CD4-positive, CD25-positive, alpha-beta regulatory T cell (primary cell): Measurements from ENCODE around the gene KRT86. TPM values are rescaled to one million over a fixed set of nuclear protein-coding genes. Genes with fewer than 3 reads are reported as not detected.

Experiments
- ATAC-seq, 2 donors: fragments of 150-1000 bp; cut with Tn5 transposase; one replicate each; pipeline ENCODE4 v1.10.0; 2021; ENCODE audit warnings: low read depth in 2 of 2, moderate number of reproducible peaks in 2 of 2, moderate library complexity in 1 of 2
- DNase-seq, 3 donors: peaks; one replicate each; pipeline versions ENCODE4 v3.0.0 to v3.0.0-alpha.2; 2012 to 2022; ENCODE audit warnings: mixed read lengths in 1 of 3
- H3K27ac ChIP-seq: one replicate; pipeline ENCODE4 v1.7.0; 2013; ENCODE audit warnings: mild to moderate bottlenecking, low read length; ENCODE audit not compliant: insufficient read depth, poor library complexity, severe bottlenecking
- H3K27me3 ChIP-seq: one replicate; pipeline ENCODE4 v1.7.0; 2013; ENCODE audit warnings: low read length; ENCODE audit not compliant: control insufficient read depth, insufficient read depth
- H3K36me3 ChIP-seq: one replicate; pipeline ENCODE4 v1.7.0; 2013; ENCODE audit warnings: mild to moderate bottlenecking, low read length, moderate library complexity; ENCODE audit not compliant: control insufficient read depth, insufficient read depth
- H3K4me1 ChIP-seq: 2 replicates; pipeline ENCODE4 v1.7.0; 2013; ENCODE audit warnings: mild to moderate bottlenecking, low read length; ENCODE audit not compliant: insufficient read depth, control insufficient read depth, poor library complexity, severe bottlenecking
- H3K4me3 ChIP-seq: one replicate; pipeline ENCODE4 v1.7.0; 2013; ENCODE audit warnings: low read depth, mild to moderate bottlenecking, low read length, moderate library complexity
- H3K9me3 ChIP-seq, 2 experiments: 1 replicate in 1 of 2; 2 replicates in 1 of 2; pipeline ENCODE4 v1.7.0; 2013; ENCODE audit warnings: low read length in 2 of 2, mild to moderate bottlenecking in 1 of 2, moderate library complexity in 1 of 2; ENCODE audit not compliant: control insufficient read depth in 2 of 2
- H3K27ac Mint-ChIP-seq, 3 donors: one replicate each; pipeline ENCODE4 v1.8.0; 2020 to 2022; ENCODE audit warnings: mild to moderate bottlenecking in 3 of 3, mixed read lengths in 3 of 3, moderate library complexity in 2 of 3
- H3K27me3 Mint-ChIP-seq: one replicate; pipeline ENCODE4 v1.8.0; 2022; ENCODE audit warnings: mild to moderate bottlenecking, mixed read lengths
- H3K36me3 Mint-ChIP-seq: one replicate; pipeline ENCODE4 v1.8.0; 2020; ENCODE audit warnings: mixed read lengths
- H3K4me1 Mint-ChIP-seq, 4 donors: one replicate each; pipeline ENCODE4 v1.8.0; 2020 to 2022; ENCODE audit warnings: mixed read lengths in 4 of 4, mild to moderate bottlenecking in 1 of 4
- H3K4me3 Mint-ChIP-seq, 4 donors: one replicate each; pipeline ENCODE4 v1.8.0; 2020 to 2022; ENCODE audit warnings: mild to moderate bottlenecking in 4 of 4, mixed read lengths in 4 of 4, moderate library complexity in 3 of 4
- H3K9me3 Mint-ChIP-seq, 7 donors: one replicate each; pipeline ENCODE4 v1.8.0; 2020 to 2022; ENCODE audit warnings: mixed read lengths in 7 of 7, mild to moderate bottlenecking in 3 of 7, moderate library complexity in 2 of 7
- polyA plus RNA-seq, 4 donors: library from polyadenylated mRNA; unstranded; fragments of 300-500 nt; fragmentation: Illumina TruSeq; gene quantifications; one replicate each; pipeline ENCODE4 v1.2.3, GENCODE V29; 2021
- total RNA-seq: library from RNA; stranded (reverse); gene quantifications from one replicate; pipeline ENCODE4 v1.2.3, GENCODE V29; 2022

The KRT86 gene
- total and polyA plus RNA-seq, 5 donors from 2014 or later, result 0.10 TPM; not detected in 4

DNA sequence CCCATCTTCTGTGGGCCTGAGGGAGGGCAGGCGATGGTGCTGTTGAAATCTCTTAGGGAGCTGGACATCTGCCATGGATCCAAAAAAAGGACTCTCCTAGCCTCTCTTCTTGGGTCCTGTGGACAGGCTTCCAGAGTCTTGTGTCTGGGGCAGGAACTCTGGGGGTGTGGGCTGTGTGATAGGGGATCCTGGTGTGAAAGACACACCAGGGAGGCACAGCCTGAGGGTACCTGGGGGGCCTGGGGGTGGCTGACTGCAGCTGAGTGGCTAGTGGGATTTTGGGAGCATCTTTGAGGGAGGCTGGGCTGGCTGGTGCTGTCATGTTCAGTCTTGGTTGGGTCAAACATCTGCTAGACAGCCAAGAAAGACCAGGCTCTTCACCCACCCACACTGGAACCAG is 48.6 kb downstream of the KRT86 start:
- Mint-ChIP-seq H3K36me3 (no peaks in the 10 kb centered on the region), H3K27me3 (peaks cover 30% of the 10 kb centered on the region), H3K4me1 (peaks cover 4 to 9% (median 7%) of the 10 kb centered on the region in 4 donors), H3K4me3 (no peak overlapping the region), H3K27ac (no peak overlapping the region), H3K9me3 (peaks cover 0 to 3% (median 0%) of the 10 kb centered on the region in 7 donors)
- no peak overlapping the region for H3K27ac ChIP-seq
- H3K27me3 ChIP-seq, result no peaks in the 10 kb centered on the region
- ATAC-seq (no peak), DNase-seq (no peak)
- H3K4me3 ChIP-seq, result no peak overlapping the region
- peaks cover 6% of the 10 kb centered on the region for H3K4me1 ChIP-seq
- no peaks in the 10 kb centered on the region for H3K36me3 ChIP-seq
- no peaks in the 10 kb centered on the region for H3K9me3 ChIP-seq

- H3K27me3 Mint-ChIP-seq, result peaks cover 30% of the 10 kb centered on the region
These were observed 49.1 kb downstream of the KRT86 start for GRCh38 chr12:52323416-52324152.

GRCh38 chr12:52324153-52324444 is 49.7 kb downstream of the KRT86 start:
- no peak overlapping the region for H3K4me3 Mint-ChIP-seq
- DNase-seq, result no peak
- H3K9me3 Mint-ChIP-seq, result peaks cover 0 to 3% (median 0%) of the 10 kb centered on the region in 7 donors

More at GRCh38 chr12:52323416-52324152, 49.1 kb downstream of the KRT86 start:
- DNase-seq, result no peak
- H3K4me1 Mint-ChIP-seq, result peaks cover 4 to 9% (median 7%) of the 10 kb centered on the region in 4 donors
- peaks cover 0 to 3% (median 0%) of the 10 kb centered on the region in 7 donors for H3K9me3 Mint-ChIP-seq
- Histone ChIP-seq H3K36me3 (no peaks in the 10 kb centered on the region), H3K9me3 (no peaks in the 10 kb centered on the region), H3K27me3 (no peaks in the 10 kb centered on the region), H3K4me1 (peaks cover 6% of the 10 kb centered on the region), H3K27ac (no peak overlapping the region), H3K4me3 (no peak overlapping the region)
- no peak overlapping the region for H3K27ac Mint-ChIP-seq
- no peak overlapping the region for H3K4me3 Mint-ChIP-seq
- H3K36me3 Mint-ChIP-seq, result no peaks in the 10 kb centered on the region
- no peak for ATAC-seq

GRCh38 chr12:52327052-52327829 is 52.8 kb downstream of the KRT86 start:
- H3K4me3 ChIP-seq, result no peak overlapping the region
- Mint-ChIP-seq H3K4me3 (peak overlapping the region in 1 of 4 donors; percentile 2), H3K9me3 (no peaks in the 10 kb centered on the region), H3K4me1 (peaks cover 4 to 9% (median 7%) of the 10 kb centered on the region in 4 donors), H3K27ac (peak overlapping the region in 2 of 3 donors; percentile 37 to 38), H3K36me3 (no peaks in the 10 kb centered on the region), H3K27me3 (peaks cover 8% of the 10 kb centered on the region)
- H3K9me3 ChIP-seq, result no peaks in the 10 kb centered on the region
- peak; percentile 94 to 95 for ATAC-seq
- H3K27ac ChIP-seq, result no peak overlapping the region
- DNase-seq, result peak; percentile 55 to 88 (median 69)
- no peaks in the 10 kb centered on the region for H3K27me3 ChIP-seq
- no peaks in the 10 kb centered on the region for H3K36me3 ChIP-seq
- peaks cover 6% of the 10 kb centered on the region for H3K4me1 ChIP-seq

More at GRCh38 chr12:52324153-52324444, 49.7 kb downstream of the KRT86 start:
- H3K27me3 ChIP-seq, result no peaks in the 10 kb centered on the region
- no peaks in the 10 kb centered on the region for H3K36me3 Mint-ChIP-seq
- ATAC-seq, result no peak
- peaks cover 4 to 9% (median 7%) of the 10 kb centered on the region in 4 donors for H3K4me1 Mint-ChIP-seq
- H3K9me3 ChIP-seq, result no peaks in the 10 kb centered on the region
- H3K27ac ChIP-seq, result no peak overlapping the region
- no peaks in the 10 kb centered on the region for H3K36me3 ChIP-seq
- no peak overlapping the region for H3K4me3 ChIP-seq
- peaks cover 28% of the 10 kb centered on the region for H3K27me3 Mint-ChIP-seq
- peaks cover 6% of the 10 kb centered on the region for H3K4me1 ChIP-seq
- no peak overlapping the region for H3K27ac Mint-ChIP-seq

GRCh38 chr12:52327830-52328500 is 53.5 kb downstream of the KRT86 start:
- Histone ChIP-seq H3K27me3 (no peaks in the 10 kb centered on the region), H3K27ac (no peak overlapping the region), H3K4me1 (peaks cover 6% of the 10 kb centered on the region), H3K9me3 (no peaks in the 10 kb centered on the region), H3K36me3 (no peaks in the 10 kb centered on the region), H3K4me3 (no peak overlapping the region)
- peaks cover 4 to 9% (median 7%) of the 10 kb centered on the region in 4 donors for H3K4me1 Mint-ChIP-seq
- no peak overlapping the region for H3K4me3 Mint-ChIP-seq
- ATAC-seq, result no peak
- peak overlapping the region in 1 of 3 donors; percentile 37 for H3K27ac Mint-ChIP-seq
- no peaks in the 10 kb centered on the region for H3K9me3 Mint-ChIP-seq
- H3K36me3 Mint-ChIP-seq, result no peaks in the 10 kb centered on the region
- no peak for DNase-seq
- H3K27me3 Mint-ChIP-seq, result peaks cover under 1% of the 10 kb centered on the region

- Mint-ChIP-seq H3K4me1 (peaks cover 0 to 9% (median 7%) of the 10 kb centered on the region in 4 donors), H3K27ac (no peak overlapping the region), H3K36me3 (no peaks in the 10 kb centered on the region), H3K27me3 (peaks cover 4% of the 10 kb centered on the region), H3K9me3 (peaks cover 0 to 2% (median 0%) of the 10 kb centered on the region in 7 donors), H3K4me3 (no peak overlapping the region)
- Histone ChIP-seq H3K4me3 (no peak overlapping the region), H3K27me3 (peaks cover 3% of the 10 kb centered on the region), H3K9me3 (no peaks in the 10 kb centered on the region), H3K36me3 (no peaks in the 10 kb centered on the region), H3K27ac (no peak overlapping the region), H3K4me1 (peaks cover 6% of the 10 kb centered on the region)
- ATAC-seq (no peak), DNase-seq (no peak)
These were observed 56.6 kb downstream of the KRT86 start for GRCh38 chr12:52331039-52331438.

- no peaks in the 10 kb centered on the region for H3K36me3 Mint-ChIP-seq
- ATAC-seq, result no peak
- peaks cover 4 to 10% (median 8%) of the 10 kb centered on the region in 4 donors for H3K4me1 Mint-ChIP-seq
- no peak overlapping the region for H3K27ac ChIP-seq
- peaks cover 0 to 4% (median 2%) of the 10 kb centered on the region in 7 donors for H3K9me3 Mint-ChIP-seq
- no peaks in the 10 kb centered on the region for H3K9me3 ChIP-seq
- peaks cover 6% of the 10 kb centered on the region for H3K4me1 ChIP-seq
- no peak overlapping the region for H3K4me3 ChIP-seq
- no peak overlapping the region for H3K4me3 Mint-ChIP-seq
- H3K27me3 ChIP-seq, result peaks cover 3% of the 10 kb centered on the region
- peak overlapping the region in 1 of 3 donors; percentile 94 for H3K27ac Mint-ChIP-seq
- peaks cover 4% of the 10 kb centered on the region for H3K27me3 Mint-ChIP-seq
- no peak for DNase-seq
- H3K36me3 ChIP-seq, result no peaks in the 10 kb centered on the region
These were observed 57.4 kb downstream of the KRT86 start for GRCh38 chr12:52331833-52332232.
